H1 (cell line): ENCODE data around the gene TAF3. TPM values are rescaled to one million over a fixed set of nuclear protein-coding genes. Genes with fewer than 3 reads are reported as not detected.

Experiments used
- BCL11A ChIP-seq, 2 experiments: IDR thresholded peaks; one replicate each; pipeline ENCODE4 v1.6.1; 2011; ENCODE audit warnings: low read depth in 2 of 2, low read length in 2 of 2, mild to moderate bottlenecking in 2 of 2
- POLR2A ChIP-seq, 2 experiments: IDR thresholded peaks; 1 replicate in 1 of 2; 2 replicates in 1 of 2; pipeline ENCODE4 v1.6.1; 2011; ENCODE audit warnings: low read depth in 2 of 2, low read length in 2 of 2, mild to moderate bottlenecking in 2 of 2; ENCODE audit errors: control extremely low read depth in 1 of 2
- RXRA ChIP-seq: IDR thresholded peaks from 2 replicates; pipeline ENCODE4 v1.6.1; 2011; ENCODE audit warnings: low read depth, mild to moderate bottlenecking, low read length, moderate library complexity; ENCODE audit not compliant: insufficient read depth
- SP1 ChIP-seq: IDR thresholded peaks from 2 replicates; pipeline ENCODE4 v1.6.1; 2011; ENCODE audit warnings: low read depth, low read length
- polyA plus RNA-seq, 7 experiments: library from polyadenylated mRNA; depleted of rRNA in 3 of 7; stranded (reverse) in 5 of 7; unstranded in 2 of 7; fragments of >200 nt in 5 of 7; fragments of 200-250 nt in 2 of 7; gene quantifications; 1 replicate in 5 of 7; 2 replicates in 1 of 7; 4 replicates in 1 of 7; pipeline versions ENCODE4 v1.2.1 to v1.2.3, GENCODE V29; 2011 to 2013; ENCODE audit warnings: missing spikeins in 2 of 7, mixed read lengths in 2 of 7
- total RNA-seq: library from RNA; stranded (reverse); fragmentation: NEBNext Ultra II Directional; extraction: Animal tissue kit (Norgen Biotek cat#: 25700); gene quantifications from 2 replicates; pipeline ENCODE4 v1.2.1, GENCODE V29; 2021
- TF ChIP-seq, protein P1 (sequence below): fragments of 300-600 bp; sonication (generic); IDR thresholded peaks from 2 replicates; pipeline ENCODE4 v1.7.1; 2012; ENCODE audit warnings: low read length, moderate library complexity, mild to moderate bottlenecking, inconsistent platforms; ENCODE audit not compliant: insufficient replicate concordance

The TAF3 gene
- total and polyA plus RNA-seq, 2 of the 8 experiments (the other 6 are each of a cell fraction or from before 2014, with no cell fraction given) = 1.5 to 11.2 TPM

DNA sequence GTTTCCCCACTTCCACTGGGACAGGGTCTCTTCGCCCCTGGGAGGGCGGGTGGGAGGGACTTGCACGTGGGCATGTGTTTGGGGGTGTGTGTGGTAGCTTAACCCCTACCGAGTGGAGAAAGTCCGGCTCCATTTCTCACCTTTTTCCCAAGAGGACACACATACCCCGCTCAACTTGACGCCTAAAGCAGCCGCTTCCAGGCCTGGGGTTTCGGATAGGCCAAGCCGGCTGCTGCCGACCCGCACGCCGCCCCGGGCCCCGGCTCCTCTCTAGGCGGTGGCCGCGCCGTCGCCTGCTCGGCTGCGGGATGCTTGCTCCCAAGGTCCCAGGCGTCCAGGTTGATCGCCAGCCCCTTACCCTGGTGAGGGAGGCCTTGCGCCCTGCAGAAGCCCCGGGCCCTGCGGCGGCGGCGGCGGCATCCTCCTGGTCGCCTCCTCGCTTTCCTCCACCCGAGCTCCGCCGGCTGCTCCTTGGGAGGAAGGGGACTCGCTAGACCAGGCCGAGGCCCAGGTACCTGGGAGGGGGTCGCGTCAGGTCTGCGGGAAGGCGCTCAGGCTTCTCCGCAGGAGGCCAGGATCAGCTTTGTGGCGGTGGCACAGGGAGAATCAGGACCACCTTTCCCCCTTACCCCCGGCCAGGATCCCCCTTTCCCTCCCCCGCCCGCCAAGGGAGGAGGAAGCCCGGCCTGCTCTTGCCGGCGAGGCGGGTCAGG is 233.0 kb downstream of the TAF3 start (continued):
- no peak for TF ChIP-seq SP1
- TF ChIP-seq BCL11A (IDR thresholded peaks at IDR 0.05; ENCODE audit: low read depth in 2 of 2, low read length in 2 of 2) = no peak
- no peak for TF ChIP-seq RXRA
- TF ChIP-seq POLR2A (IDR thresholded peaks at IDR 0.05; ENCODE audit: control extremely low read depth in 1 of 2, low read depth in 2 of 2, low read length in 2 of 2) = no peak
- TF ChIP-seq, protein P1, sequence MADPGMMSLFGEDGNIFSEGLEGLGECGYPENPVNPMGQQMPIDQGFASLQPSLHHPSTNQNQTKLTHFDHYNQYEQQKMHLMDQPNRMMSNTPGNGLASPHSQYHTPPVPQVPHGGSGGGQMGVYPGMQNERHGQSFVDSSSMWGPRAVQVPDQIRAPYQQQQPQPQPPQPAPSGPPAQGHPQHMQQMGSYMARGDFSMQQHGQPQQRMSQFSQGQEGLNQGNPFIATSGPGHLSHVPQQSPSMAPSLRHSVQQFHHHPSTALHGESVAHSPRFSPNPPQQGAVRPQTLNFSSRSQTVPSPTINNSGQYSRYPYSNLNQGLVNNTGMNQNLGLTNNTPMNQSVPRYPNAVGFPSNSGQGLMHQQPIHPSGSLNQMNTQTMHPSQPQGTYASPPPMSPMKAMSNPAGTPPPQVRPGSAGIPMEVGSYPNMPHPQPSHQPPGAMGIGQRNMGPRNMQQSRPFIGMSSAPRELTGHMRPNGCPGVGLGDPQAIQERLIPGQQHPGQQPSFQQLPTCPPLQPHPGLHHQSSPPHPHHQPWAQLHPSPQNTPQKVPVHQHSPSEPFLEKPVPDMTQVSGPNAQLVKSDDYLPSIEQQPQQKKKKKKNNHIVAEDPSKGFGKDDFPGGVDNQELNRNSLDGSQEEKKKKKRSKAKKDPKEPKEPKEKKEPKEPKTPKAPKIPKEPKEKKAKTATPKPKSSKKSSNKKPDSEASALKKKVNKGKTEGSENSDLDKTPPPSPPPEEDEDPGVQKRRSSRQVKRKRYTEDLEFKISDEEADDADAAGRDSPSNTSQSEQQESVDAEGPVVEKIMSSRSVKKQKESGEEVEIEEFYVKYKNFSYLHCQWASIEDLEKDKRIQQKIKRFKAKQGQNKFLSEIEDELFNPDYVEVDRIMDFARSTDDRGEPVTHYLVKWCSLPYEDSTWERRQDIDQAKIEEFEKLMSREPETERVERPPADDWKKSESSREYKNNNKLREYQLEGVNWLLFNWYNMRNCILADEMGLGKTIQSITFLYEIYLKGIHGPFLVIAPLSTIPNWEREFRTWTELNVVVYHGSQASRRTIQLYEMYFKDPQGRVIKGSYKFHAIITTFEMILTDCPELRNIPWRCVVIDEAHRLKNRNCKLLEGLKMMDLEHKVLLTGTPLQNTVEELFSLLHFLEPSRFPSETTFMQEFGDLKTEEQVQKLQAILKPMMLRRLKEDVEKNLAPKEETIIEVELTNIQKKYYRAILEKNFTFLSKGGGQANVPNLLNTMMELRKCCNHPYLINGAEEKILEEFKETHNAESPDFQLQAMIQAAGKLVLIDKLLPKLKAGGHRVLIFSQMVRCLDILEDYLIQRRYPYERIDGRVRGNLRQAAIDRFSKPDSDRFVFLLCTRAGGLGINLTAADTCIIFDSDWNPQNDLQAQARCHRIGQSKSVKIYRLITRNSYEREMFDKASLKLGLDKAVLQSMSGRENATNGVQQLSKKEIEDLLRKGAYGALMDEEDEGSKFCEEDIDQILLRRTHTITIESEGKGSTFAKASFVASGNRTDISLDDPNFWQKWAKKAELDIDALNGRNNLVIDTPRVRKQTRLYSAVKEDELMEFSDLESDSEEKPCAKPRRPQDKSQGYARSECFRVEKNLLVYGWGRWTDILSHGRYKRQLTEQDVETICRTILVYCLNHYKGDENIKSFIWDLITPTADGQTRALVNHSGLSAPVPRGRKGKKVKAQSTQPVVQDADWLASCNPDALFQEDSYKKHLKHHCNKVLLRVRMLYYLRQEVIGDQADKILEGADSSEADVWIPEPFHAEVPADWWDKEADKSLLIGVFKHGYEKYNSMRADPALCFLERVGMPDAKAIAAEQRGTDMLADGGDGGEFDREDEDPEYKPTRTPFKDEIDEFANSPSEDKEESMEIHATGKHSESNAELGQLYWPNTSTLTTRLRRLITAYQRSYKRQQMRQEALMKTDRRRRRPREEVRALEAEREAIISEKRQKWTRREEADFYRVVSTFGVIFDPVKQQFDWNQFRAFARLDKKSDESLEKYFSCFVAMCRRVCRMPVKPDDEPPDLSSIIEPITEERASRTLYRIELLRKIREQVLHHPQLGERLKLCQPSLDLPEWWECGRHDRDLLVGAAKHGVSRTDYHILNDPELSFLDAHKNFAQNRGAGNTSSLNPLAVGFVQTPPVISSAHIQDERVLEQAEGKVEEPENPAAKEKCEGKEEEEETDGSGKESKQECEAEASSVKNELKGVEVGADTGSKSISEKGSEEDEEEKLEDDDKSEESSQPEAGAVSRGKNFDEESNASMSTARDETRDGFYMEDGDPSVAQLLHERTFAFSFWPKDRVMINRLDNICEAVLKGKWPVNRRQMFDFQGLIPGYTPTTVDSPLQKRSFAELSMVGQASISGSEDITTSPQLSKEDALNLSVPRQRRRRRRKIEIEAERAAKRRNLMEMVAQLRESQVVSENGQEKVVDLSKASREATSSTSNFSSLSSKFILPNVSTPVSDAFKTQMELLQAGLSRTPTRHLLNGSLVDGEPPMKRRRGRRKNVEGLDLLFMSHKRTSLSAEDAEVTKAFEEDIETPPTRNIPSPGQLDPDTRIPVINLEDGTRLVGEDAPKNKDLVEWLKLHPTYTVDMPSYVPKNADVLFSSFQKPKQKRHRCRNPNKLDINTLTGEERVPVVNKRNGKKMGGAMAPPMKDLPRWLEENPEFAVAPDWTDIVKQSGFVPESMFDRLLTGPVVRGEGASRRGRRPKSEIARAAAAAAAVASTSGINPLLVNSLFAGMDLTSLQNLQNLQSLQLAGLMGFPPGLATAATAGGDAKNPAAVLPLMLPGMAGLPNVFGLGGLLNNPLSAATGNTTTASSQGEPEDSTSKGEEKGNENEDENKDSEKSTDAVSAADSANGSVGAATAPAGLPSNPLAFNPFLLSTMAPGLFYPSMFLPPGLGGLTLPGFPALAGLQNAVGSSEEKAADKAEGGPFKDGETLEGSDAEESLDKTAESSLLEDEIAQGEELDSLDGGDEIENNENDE = no peak
- TF ChIP-seq, all 59 proteins: peak for 6
